DND-41 (cell line): ENCODE results near the gene CCL5.

Source experiments
- ATAC-seq: fragments of 200-7000 bp; cut with Tn5 transposase; 3 replicates; pipeline ENCODE4 v1.9.1; 2021; ENCODE audit warnings: low read depth; ENCODE audit not compliant: insufficient read depth
- DNase-seq: peaks from one replicate; pipeline ENCODE4 v3.0.0-alpha.2; 2020
- H2AFZ ChIP-seq: 2 replicates; pipeline ENCODE4 v1.6.0; 2012; ENCODE audit warnings: low read depth, low read length
- H3K27ac ChIP-seq: 2 replicates; pipeline ENCODE4 v1.5.1; 2012; ENCODE audit warnings: low read length, inconsistent platforms
- H3K27me3 ChIP-seq: fragments of 200-600 bp; sonication (generic); 2 replicates; pipeline ENCODE4 v1.6.0; 2012; ENCODE audit warnings: low read length, mild to moderate bottlenecking, inconsistent platforms; ENCODE audit not compliant: insufficient read depth, poor library complexity
- H3K36me3 ChIP-seq: 2 replicates; pipeline ENCODE4 v1.5.1; 2012; ENCODE audit warnings: low read length, inconsistent platforms; ENCODE audit not compliant: insufficient read depth
- H3K4me1 ChIP-seq: 2 replicates; pipeline ENCODE4 v1.5.1; 2012; ENCODE audit warnings: mild to moderate bottlenecking, low read length; ENCODE audit not compliant: insufficient read depth
- H3K4me2 ChIP-seq: 2 replicates; pipeline ENCODE4 v1.6.0; 2012; ENCODE audit warnings: mild to moderate bottlenecking, moderate library complexity, low read length, inconsistent platforms; ENCODE audit not compliant: insufficient read depth
- H3K4me3 ChIP-seq, 2 experiments: fragments of 200-600 bp in 1 of 2; shearing (Covaris generic) in 1 of 2; 2 replicates each; pipeline ENCODE4 v1.5.1; 2012 to 2016; ENCODE audit warnings: inconsistent platforms in 2 of 2, low read length in 2 of 2, mild to moderate bottlenecking in 2 of 2, low read depth in 1 of 2, moderate library complexity in 1 of 2
- H3K79me2 ChIP-seq: 2 replicates; pipeline ENCODE4 v1.6.0; 2012; ENCODE audit warnings: low read length, inconsistent platforms; ENCODE audit not compliant: insufficient read depth
- H3K9ac ChIP-seq: 2 replicates; pipeline ENCODE4 v1.6.0; 2012; ENCODE audit warnings: low read depth, mild to moderate bottlenecking, inconsistent platforms, low read length, moderate library complexity
- H3K9me3 ChIP-seq: 2 replicates; pipeline ENCODE4 v1.5.1; 2012; ENCODE audit warnings: low read length, moderate library complexity, mild to moderate bottlenecking, inconsistent platforms; ENCODE audit not compliant: insufficient read depth, severe bottlenecking
- H4K20me1 ChIP-seq: 2 replicates; pipeline ENCODE4 v1.6.0; 2012; ENCODE audit warnings: low read length; ENCODE audit not compliant: insufficient read depth
- EZH2 ChIP-seq: IDR thresholded peaks from 3 replicates; pipeline ENCODE4 v1.6.1; 2012; ENCODE audit warnings: borderline replicate concordance, low read depth, mild to moderate bottlenecking, moderate library complexity, low read length, inconsistent platforms; ENCODE audit not compliant: severe bottlenecking
- TF ChIP-seq, protein P1 (sequence below): IDR thresholded peaks from 2 replicates; pipeline ENCODE4 v1.5.1; 2012; ENCODE audit warnings: borderline replicate concordance, low read length, moderate library complexity, mild to moderate bottlenecking; ENCODE audit not compliant: poor library complexity, severe bottlenecking; ENCODE audit errors: extremely low read depth

The CCL5 gene

DNA sequence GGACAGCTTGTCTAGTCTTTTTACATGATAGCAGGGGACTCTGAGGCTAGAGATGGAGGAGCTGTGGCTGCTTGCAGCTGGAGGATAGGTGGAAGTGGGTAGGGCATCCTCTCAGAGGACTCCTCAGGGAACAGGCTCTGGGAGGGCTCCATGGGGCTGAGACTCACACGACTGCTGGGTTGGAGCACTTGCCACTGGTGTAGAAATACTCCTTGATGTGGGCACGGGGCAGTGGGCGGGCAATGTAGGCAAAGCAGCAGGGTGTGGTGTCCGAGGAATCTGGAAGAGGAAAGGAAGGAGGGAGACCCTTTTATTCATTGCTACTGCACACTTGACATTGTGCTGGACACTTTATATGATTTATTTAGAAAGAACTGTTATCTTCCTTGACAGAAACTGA is 1.8 kb downstream of the CCL5 start:
- Histone ChIP-seq H2AFZ (no peak overlapping the region), H3K27ac (no peak overlapping the region), H3K4me2 (no peak overlapping the region), H3K4me3 (no peak overlapping the region), H3K4me1 (no peaks in the 10 kb centered on the region), H3K9me3 (no peaks in the 10 kb centered on the region), H3K36me3 (no peaks in the 10 kb centered on the region), H4K20me1 (no peaks in the 10 kb centered on the region), H3K27me3 (peaks cover 7% of the 10 kb centered on the region), H3K9ac (no peak overlapping the region), H3K79me2 (no peaks in the 10 kb centered on the region)
- no peak for ATAC-seq
- DNase-seq: no peak
- no peak for TF ChIP-seq EZH2
- TF ChIP-seq, protein P1, sequence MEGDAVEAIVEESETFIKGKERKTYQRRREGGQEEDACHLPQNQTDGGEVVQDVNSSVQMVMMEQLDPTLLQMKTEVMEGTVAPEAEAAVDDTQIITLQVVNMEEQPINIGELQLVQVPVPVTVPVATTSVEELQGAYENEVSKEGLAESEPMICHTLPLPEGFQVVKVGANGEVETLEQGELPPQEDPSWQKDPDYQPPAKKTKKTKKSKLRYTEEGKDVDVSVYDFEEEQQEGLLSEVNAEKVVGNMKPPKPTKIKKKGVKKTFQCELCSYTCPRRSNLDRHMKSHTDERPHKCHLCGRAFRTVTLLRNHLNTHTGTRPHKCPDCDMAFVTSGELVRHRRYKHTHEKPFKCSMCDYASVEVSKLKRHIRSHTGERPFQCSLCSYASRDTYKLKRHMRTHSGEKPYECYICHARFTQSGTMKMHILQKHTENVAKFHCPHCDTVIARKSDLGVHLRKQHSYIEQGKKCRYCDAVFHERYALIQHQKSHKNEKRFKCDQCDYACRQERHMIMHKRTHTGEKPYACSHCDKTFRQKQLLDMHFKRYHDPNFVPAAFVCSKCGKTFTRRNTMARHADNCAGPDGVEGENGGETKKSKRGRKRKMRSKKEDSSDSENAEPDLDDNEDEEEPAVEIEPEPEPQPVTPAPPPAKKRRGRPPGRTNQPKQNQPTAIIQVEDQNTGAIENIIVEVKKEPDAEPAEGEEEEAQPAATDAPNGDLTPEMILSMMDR: no peak

DNA sequence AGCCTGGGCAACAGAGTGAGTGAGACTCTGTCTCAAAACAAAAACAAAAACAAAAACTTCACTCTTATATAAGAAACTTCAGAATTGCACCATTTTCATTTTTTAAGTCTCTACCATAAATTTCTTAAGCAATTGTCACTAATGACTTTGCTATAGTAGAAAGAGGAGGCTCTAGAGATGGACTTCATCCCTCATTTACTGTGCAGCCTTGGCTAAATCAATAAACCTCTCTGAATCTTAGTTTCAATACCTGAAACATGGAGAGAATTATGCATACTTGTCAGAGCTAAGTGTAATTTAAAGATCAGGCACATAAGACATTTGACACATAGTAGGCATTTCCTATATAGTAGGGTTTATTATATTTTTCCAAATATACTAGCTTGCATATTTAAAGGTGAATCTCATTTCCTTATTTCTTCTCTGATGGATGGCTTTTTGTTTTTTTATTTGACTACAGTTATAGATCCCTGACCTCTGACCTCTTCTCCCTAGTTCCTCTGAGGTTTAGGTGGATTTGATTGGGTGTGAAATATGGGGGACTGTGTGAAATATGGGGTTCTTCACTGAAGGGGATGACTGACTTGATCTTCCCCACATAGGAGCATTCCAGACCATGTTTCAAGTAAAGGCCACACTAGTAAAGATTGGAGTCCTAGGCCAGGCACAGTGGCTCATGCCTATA is 2.7 kb downstream of the CCL5 start:
- no peaks in the 10 kb centered on the region for H3K4me1 ChIP-seq
- ATAC-seq: no peak
- no peak overlapping the region for H3K27ac ChIP-seq

DNA sequence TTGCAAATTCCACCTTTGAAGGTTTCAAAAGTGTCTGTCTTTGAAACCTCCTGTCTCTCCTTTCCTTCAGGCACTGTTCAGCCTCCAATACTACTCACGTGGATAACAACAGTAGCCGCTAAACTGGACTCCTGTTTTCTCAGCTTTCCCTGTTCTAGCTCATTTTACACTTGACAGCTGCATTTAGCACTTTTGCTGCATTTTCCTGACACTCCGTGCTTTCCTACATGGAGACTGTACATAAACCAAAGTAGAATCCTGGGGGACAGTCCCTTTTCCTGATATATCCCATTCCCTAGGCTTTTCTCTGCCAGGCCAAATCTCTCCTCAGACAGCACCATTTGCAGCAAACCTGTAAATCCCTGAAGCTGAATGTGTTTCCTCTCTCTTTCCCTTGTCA is 3.6 kb downstream of the CCL5 start:
- Histone ChIP-seq H3K4me2 (no peak overlapping the region), H3K9ac (no peak overlapping the region), H2AFZ (no peak overlapping the region), H3K4me1 (no peaks in the 10 kb centered on the region), H4K20me1 (no peaks in the 10 kb centered on the region), H3K27me3 (peaks cover 7% of the 10 kb centered on the region), H3K9me3 (no peaks in the 10 kb centered on the region), H3K27ac (no peak overlapping the region), H3K4me3 (no peak overlapping the region), H3K36me3 (no peaks in the 10 kb centered on the region), H3K79me2 (no peaks in the 10 kb centered on the region)
- ATAC-seq (no peak), DNase-seq (no peak)
- TF ChIP-seq, protein P1: no peak
- no peak for TF ChIP-seq EZH2

More for the DNA sequence above, 2.7 kb downstream of the CCL5 start:
- no peaks in the 10 kb centered on the region for H4K20me1 ChIP-seq
- no peak for DNase-seq
- no peaks in the 10 kb centered on the region for H3K79me2 ChIP-seq
- H3K9me3 ChIP-seq: no peaks in the 10 kb centered on the region
- H3K9ac ChIP-seq: no peak overlapping the region
- TF ChIP-seq EZH2: no peak
- TF ChIP-seq, protein P1: no peak
- peaks cover 7% of the 10 kb centered on the region for H3K27me3 ChIP-seq
- H3K36me3 ChIP-seq: no peaks in the 10 kb centered on the region
- no peak overlapping the region for H3K4me2 ChIP-seq
- H2AFZ ChIP-seq: no peak overlapping the region
- H3K4me3 ChIP-seq: no peak overlapping the region
